ENCODE results near the gene PRR23E.

The PRR23E gene

DNA sequence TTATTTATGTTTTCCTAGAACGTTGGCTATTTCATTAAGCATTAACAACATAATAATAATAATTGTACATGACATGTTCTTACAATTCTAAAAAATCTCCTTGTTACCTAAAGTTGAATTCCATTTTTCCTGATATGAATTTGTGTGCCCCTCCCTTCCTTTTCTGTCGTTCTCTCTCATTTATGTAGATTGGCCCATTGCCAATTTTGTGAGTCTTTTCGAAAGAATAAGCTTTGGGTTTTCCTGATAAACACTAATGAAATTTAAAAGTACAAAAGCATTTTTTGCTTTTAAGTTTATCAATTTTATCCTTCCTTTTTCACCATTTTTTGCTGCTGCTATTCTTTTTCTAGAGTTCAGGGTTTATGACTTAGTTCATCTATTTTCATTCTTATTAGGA is 44.9 kb downstream of the PRR23E start:
- POLR2A ChIA-PET, result no interaction called here
- TF ChIP-seq L3MBTL2 (conservative IDR thresholded peaks at IDR 0.05) (no peak), FOXM1 (IDR thresholded peaks at IDR 0.05; ENCODE audit: borderline replicate concordance) (no peak), ELF4 (IDR thresholded peaks at IDR 0.05) (no peak), ZNF384 (IDR thresholded peaks at IDR 0.05) (no peak), BHLHE40 (IDR thresholded peaks at IDR 0.05; ENCODE audit: borderline replicate concordance) (no peak), SUZ12 (IDR thresholded peaks at IDR 0.05) (no peak), SP1 (IDR thresholded peaks at IDR 0.05) (no peak), TARDBP (IDR thresholded peaks at IDR 0.05) (no peak), HDGF (IDR thresholded peaks at IDR 0.05; ENCODE audit: borderline replicate concordance) (no peak), CTBP1 (IDR thresholded peaks at IDR 0.05; ENCODE audit: borderline replicate concordance) (no peak)
- TF ChIP-seq, protein P1, sequence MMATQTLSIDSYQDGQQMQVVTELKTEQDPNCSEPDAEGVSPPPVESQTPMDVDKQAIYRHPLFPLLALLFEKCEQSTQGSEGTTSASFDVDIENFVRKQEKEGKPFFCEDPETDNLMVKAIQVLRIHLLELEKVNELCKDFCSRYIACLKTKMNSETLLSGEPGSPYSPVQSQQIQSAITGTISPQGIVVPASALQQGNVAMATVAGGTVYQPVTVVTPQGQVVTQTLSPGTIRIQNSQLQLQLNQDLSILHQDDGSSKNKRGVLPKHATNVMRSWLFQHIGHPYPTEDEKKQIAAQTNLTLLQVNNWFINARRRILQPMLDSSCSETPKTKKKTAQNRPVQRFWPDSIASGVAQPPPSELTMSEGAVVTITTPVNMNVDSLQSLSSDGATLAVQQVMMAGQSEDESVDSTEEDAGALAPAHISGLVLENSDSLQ (IDR thresholded peaks at IDR 0.05), result no peak
- DNase-seq (ENCODE audit: extremely low spot score), result no peak
- CTCF ChIA-PET, result no interaction called here

DNA sequence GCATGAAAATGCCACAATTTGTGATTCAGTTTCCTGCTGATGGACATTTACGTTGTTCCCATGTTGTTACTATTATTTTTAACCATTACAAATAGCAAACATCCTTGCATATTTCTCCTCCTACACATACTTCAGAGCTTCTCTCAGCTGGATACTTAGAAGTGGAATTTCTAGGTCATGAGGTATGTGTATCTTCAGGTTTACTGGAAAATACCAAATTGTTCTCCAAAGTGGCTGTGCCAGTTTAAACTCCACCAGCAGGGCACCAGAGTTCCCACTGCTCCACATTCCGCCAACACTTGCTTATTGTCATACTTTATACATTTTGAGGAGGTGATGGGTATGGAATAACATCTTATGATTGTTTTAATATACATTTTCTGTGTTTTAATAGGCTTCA is 45.7 kb downstream of the PRR23E start:
- ChIA-PET POLR2A (no interaction called here), CTCF (no interaction called here)
- DNase-seq (ENCODE audit: extremely low spot score), result no peak
- no peak for TF ChIP-seq FOXA1 (IDR thresholded peaks at IDR 0.05)
- no peak for TF ChIP-seq LEF1 (IDR thresholded peaks at IDR 0.05; ENCODE audit: borderline replicate concordance)
- TF ChIP-seq, protein P1 (IDR thresholded peaks at IDR 0.05), result no peak
- TF ChIP-seq NFRKB (IDR thresholded peaks at IDR 0.05), result no peak
- TF ChIP-seq ZNF384 (IDR thresholded peaks at IDR 0.05), result no peak
- TF ChIP-seq ELF4 (IDR thresholded peaks at IDR 0.05), result no peak
- TF ChIP-seq ARNT (IDR thresholded peaks at IDR 0.05), result no peak
- no peak for TF ChIP-seq TARDBP (IDR thresholded peaks at IDR 0.05)
- no peak for TF ChIP-seq L3MBTL2 (conservative IDR thresholded peaks at IDR 0.05)
- no peak for TF ChIP-seq SUZ12 (IDR thresholded peaks at IDR 0.05)

DNA sequence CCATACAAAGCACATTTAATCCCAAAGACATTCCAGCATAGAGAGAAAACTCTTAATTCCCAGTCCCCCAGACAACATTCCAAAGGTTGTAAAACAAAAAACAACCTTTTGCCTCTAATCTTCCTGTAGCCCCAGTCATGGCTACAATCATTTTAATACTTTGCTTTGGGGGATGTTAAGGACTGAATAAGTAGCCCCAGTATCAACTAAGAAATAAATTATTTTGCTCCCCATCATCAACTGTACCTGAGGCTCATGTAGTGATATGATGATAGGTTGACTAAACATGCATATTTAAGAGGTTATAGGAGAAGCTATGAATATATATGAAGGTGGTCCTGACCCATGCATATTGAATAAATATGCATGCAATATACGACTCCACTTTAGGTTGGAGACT is 54.4 kb downstream of the PRR23E start:
- POLR2A ChIA-PET, result no interaction called here
- DNase-seq (ENCODE audit: extremely low spot score), result no peak
- CTCF ChIA-PET, result no interaction called here
- TF ChIP-seq BHLHE40 (IDR thresholded peaks at IDR 0.05; ENCODE audit: borderline replicate concordance), result no peak
